Esophagus muscularis mucosa (tissue), 3 donors: ENCODE data around the gene CNOT3.

Source experiments
- CTCF ChIP-seq, 3 experiments: fragments of 200-600 bp in 2 of 3; fragments of 450-650 bp in 1 of 3; sonication (generic) in 2 of 3; IDR thresholded peaks; one replicate each; pipeline ENCODE4 v1.5.1; 2017 to 2019; ENCODE audit warnings: antibody characterized with exemption in 3 of 3, mild to moderate bottlenecking in 2 of 3, moderate library complexity in 1 of 3
- POLR2A ChIP-seq: fragments of 450-650 bp; IDR thresholded peaks from one replicate; pipeline ENCODE4 v1.6.1; 2017; ENCODE audit warnings: antibody characterized with exemption, moderate library complexity, mild to moderate bottlenecking, low read depth

GRCh38 chr19:54179921-54180461 lies 42.4 kb downstream of the CNOT3 start:
- TF ChIP-seq CTCF (IDR thresholded peaks at IDR 0.05): no peak
- no peak for TF ChIP-seq POLR2A
